SK-N-SH treated with all-trans-retinoic acid at 6 μM for 48 hours (cell line): ENCODE results near the gene VILL.

ENCODE experiments used
- ATAC-seq: fragments of 200-7000 bp; cut with Tn5 transposase; 3 replicates; pipeline ENCODE4 v1.9.1; 2020; ENCODE audit warnings: mild to moderate bottlenecking, moderate library complexity
- ARNTL ChIP-seq: fragments of 450-650 bp; formaldehyde crosslinking; IDR thresholded peaks from 2 replicates; pipeline ENCODE4 v1.5.0; 2020; ENCODE audit warnings: low read depth, mild to moderate bottlenecking, moderate library complexity, borderline replicate concordance
- BACH2 ChIP-seq: fragments of 250-450 bp; sonication (Bioruptor Pico); IDR thresholded peaks from 2 replicates; pipeline ENCODE4 v1.9.0; 2021; ENCODE audit warnings: mild to moderate bottlenecking, borderline replicate concordance
- CSDC2 ChIP-seq: fragments of 250-450 bp; sonication (Bioruptor Pico); IDR thresholded peaks from 2 replicates; pipeline ENCODE4 v1.5.0; 2020; ENCODE audit warnings: mild to moderate bottlenecking, moderate library complexity
- ESRRG ChIP-seq: fragments of 250-450 bp; sonication (Bioruptor Pico); IDR thresholded peaks from 2 replicates; pipeline ENCODE4 v1.6.1; 2021; ENCODE audit warnings: mild to moderate bottlenecking
- GLIS3 ChIP-seq: fragments of 250-450 bp; sonication (Bioruptor Pico); IDR thresholded peaks from 2 replicates; pipeline ENCODE4 v1.5.0; 2020; ENCODE audit warnings: mild to moderate bottlenecking, moderate library complexity
- ISL1 ChIP-seq: fragments of 250-450 bp; sonication (Bioruptor Pico); IDR thresholded peaks from 2 replicates; pipeline ENCODE4 v2.1.2; 2022; ENCODE audit warnings: mild to moderate bottlenecking, moderate library complexity
- PPARA ChIP-seq: fragments of 250-450 bp; sonication (Bioruptor Pico); IDR thresholded peaks from 2 replicates; pipeline ENCODE4 v1.5.0; 2020; ENCODE audit warnings: mild to moderate bottlenecking, borderline replicate concordance
- RARB ChIP-seq: fragments of 250-450 bp; sonication (Bioruptor Pico); IDR thresholded peaks from 2 replicates; pipeline ENCODE4 v1.8.0; 2021; ENCODE audit warnings: mild to moderate bottlenecking, moderate library complexity
- SNAI2 ChIP-seq: fragments of 250-450 bp; sonication (Bioruptor Pico); IDR thresholded peaks from 2 replicates; pipeline ENCODE4 v1.5.0; 2020; ENCODE audit warnings: mild to moderate bottlenecking, moderate library complexity
- TCF4 ChIP-seq: fragments of 250-450 bp; sonication (Bioruptor Pico); IDR thresholded peaks from 2 replicates; pipeline ENCODE4 v1.8.0; 2021; ENCODE audit warnings: mild to moderate bottlenecking, moderate library complexity, borderline replicate concordance
- TOX ChIP-seq: fragments of 250-450 bp; sonication (Bioruptor Pico); IDR thresholded peaks from 2 replicates; pipeline ENCODE4 v1.8.0; 2021; ENCODE audit warnings: mild to moderate bottlenecking, moderate library complexity, borderline replicate concordance
- ZC3H10 ChIP-seq: fragments of 250-450 bp; sonication (Bioruptor Pico); IDR thresholded peaks from 2 replicates; pipeline ENCODE4 v1.5.1; 2021; ENCODE audit warnings: mild to moderate bottlenecking, moderate library complexity
- ZFP3 ChIP-seq: fragments of 250-450 bp; sonication (Bioruptor Pico); IDR thresholded peaks from 2 replicates; pipeline ENCODE4 v1.5.0; 2020; ENCODE audit warnings: mild to moderate bottlenecking, moderate library complexity
- ZFP30 ChIP-seq: fragments of 450-650 bp; formaldehyde crosslinking; IDR thresholded peaks from 2 replicates; pipeline ENCODE4 v1.5.0; 2022; ENCODE audit warnings: mild to moderate bottlenecking, moderate library complexity
- ZNF565 ChIP-seq: fragments of 450-650 bp; formaldehyde crosslinking; conservative IDR thresholded peaks from 2 replicates; pipeline ENCODE4 v1.5.0; 2020; ENCODE audit warnings: low read depth, mild to moderate bottlenecking, moderate library complexity
- ZNF70 ChIP-seq: fragments of 450-650 bp; formaldehyde crosslinking; IDR thresholded peaks from 2 replicates; pipeline ENCODE4 v1.5.0; 2020; ENCODE audit warnings: mild to moderate bottlenecking, moderate library complexity
- ZNF8 ChIP-seq: fragments of 450-650 bp; formaldehyde crosslinking; IDR thresholded peaks from 2 replicates; pipeline ENCODE4 v1.5.0; 2020; ENCODE audit warnings: mild to moderate bottlenecking, moderate library complexity
- TF ChIP-seq, protein P1 (sequence below): fragments of 250-450 bp; sonication (Bioruptor Pico); IDR thresholded peaks from 2 replicates; pipeline ENCODE4 v1.5.1; 2021; ENCODE audit warnings: mild to moderate bottlenecking, moderate library complexity
- TF ChIP-seq, protein P2 (sequence below): fragments of 250-450 bp; sonication (Bioruptor Pico); IDR thresholded peaks from 2 replicates; pipeline ENCODE4 v1.8.0; 2021; ENCODE audit warnings: low read depth, mild to moderate bottlenecking, moderate library complexity, borderline replicate concordance
- TF ChIP-seq, protein P3 (sequence below): fragments of 250-450 bp; sonication (Bioruptor Pico); IDR thresholded peaks from 2 replicates; pipeline ENCODE4 v1.8.0; 2020; ENCODE audit warnings: mild to moderate bottlenecking, moderate library complexity, borderline replicate concordance
- TF ChIP-seq, protein P4 (sequence below): fragments of 250-450 bp; sonication (Bioruptor Pico); IDR thresholded peaks from 2 replicates; pipeline ENCODE4 v1.5.0; 2020; ENCODE audit warnings: mild to moderate bottlenecking, moderate library complexity
- TF ChIP-seq, protein P5 (sequence below): fragments of 250-450 bp; sonication (Bioruptor Pico); IDR thresholded peaks from 2 replicates; pipeline ENCODE4 v1.5.1; 2020; ENCODE audit warnings: low read depth, mild to moderate bottlenecking, moderate library complexity

The VILL gene

DNA sequence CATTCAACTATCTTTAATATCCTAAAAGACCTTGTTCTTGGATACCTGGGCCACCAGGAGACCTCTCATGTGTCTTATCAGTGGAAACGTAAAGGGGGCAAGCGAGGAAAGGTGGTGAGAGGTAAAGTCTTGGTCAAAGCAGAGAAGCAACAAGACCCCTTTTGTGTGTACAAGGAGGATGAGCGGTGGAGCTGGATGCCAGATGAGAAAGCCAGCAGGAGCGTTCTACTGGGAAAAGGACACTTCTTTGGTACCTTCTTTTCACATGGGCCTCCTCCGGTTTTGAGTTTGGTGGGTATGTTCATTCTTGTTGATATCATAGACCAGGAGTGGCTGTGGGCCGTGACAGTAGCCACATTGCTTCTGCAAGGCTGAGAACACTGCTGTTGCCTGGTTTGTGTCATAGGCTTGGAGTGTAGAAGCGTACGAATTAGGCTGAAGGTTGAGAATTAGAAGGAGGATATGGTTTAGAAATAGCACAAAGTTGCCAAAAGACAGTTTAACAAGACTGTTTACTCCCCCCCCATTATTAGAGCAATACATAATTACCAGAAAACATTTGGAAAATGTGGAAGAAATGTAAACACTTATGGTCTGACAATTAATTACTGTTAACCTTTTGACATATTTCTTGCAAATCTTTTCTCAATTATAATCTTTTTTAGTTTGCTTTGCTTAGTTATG is 46.8 kb upstream of the VILL start:
- TF ChIP-seq ISL1 (CRISPR knock-in tag) (no peak), RARB (no peak), ZNF70 (CRISPR knock-in tag) (no peak), ZFP3 (no peak), ZC3H10 (no peak), SNAI2 (CRISPR knock-in tag) (no peak), PPARA (CRISPR knock-in tag) (no peak), ZFP30 (CRISPR knock-in tag) (no peak), ESRRG (CRISPR knock-in tag) (no peak), ZNF565 (CRISPR knock-in tag) (no peak), CSDC2 (CRISPR knock-in tag) (no peak), GLIS3 (CRISPR knock-in tag) (no peak), ARNTL (CRISPR knock-in tag) (no peak), TCF4 (no peak), TOX (no peak)
- TF ChIP-seq, protein P1, sequence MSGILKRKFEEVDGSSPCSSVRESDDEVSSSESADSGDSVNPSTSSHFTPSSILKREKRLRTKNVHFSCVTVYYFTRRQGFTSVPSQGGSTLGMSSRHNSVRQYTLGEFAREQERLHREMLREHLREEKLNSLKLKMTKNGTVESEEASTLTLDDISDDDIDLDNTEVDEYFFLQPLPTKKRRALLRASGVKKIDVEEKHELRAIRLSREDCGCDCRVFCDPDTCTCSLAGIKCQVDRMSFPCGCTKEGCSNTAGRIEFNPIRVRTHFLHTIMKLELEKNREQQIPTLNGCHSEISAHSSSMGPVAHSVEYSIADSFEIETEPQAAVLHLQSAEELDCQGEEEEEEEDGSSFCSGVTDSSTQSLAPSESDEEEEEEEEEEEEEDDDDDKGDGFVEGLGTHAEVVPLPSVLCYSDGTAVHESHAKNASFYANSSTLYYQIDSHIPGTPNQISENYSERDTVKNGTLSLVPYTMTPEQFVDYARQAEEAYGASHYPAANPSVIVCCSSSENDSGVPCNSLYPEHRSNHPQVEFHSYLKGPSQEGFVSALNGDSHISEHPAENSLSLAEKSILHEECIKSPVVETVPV: no peak
- TF ChIP-seq, protein P2, sequence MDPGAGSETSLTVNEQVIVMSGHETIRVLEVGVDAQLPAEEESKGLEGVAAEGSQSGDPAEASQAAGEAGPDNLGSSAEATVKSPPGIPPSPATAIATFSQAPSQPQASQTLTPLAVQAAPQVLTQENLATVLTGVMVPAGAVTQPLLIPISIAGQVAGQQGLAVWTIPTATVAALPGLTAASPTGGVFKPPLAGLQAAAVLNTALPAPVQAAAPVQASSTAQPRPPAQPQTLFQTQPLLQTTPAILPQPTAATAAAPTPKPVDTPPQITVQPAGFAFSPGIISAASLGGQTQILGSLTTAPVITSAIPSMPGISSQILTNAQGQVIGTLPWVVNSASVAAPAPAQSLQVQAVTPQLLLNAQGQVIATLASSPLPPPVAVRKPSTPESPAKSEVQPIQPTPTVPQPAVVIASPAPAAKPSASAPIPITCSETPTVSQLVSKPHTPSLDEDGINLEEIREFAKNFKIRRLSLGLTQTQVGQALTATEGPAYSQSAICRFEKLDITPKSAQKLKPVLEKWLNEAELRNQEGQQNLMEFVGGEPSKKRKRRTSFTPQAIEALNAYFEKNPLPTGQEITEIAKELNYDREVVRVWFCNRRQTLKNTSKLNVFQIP: no peak
- TF ChIP-seq, protein P3, sequence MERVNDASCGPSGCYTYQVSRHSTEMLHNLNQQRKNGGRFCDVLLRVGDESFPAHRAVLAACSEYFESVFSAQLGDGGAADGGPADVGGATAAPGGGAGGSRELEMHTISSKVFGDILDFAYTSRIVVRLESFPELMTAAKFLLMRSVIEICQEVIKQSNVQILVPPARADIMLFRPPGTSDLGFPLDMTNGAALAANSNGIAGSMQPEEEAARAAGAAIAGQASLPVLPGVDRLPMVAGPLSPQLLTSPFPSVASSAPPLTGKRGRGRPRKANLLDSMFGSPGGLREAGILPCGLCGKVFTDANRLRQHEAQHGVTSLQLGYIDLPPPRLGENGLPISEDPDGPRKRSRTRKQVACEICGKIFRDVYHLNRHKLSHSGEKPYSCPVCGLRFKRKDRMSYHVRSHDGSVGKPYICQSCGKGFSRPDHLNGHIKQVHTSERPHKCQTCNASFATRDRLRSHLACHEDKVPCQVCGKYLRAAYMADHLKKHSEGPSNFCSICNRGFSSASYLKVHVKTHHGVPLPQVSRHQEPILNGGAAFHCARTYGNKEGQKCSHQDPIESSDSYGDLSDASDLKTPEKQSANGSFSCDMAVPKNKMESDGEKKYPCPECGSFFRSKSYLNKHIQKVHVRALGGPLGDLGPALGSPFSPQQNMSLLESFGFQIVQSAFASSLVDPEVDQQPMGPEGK (CRISPR knock-in tag): no peak
- TF ChIP-seq, protein P4, sequence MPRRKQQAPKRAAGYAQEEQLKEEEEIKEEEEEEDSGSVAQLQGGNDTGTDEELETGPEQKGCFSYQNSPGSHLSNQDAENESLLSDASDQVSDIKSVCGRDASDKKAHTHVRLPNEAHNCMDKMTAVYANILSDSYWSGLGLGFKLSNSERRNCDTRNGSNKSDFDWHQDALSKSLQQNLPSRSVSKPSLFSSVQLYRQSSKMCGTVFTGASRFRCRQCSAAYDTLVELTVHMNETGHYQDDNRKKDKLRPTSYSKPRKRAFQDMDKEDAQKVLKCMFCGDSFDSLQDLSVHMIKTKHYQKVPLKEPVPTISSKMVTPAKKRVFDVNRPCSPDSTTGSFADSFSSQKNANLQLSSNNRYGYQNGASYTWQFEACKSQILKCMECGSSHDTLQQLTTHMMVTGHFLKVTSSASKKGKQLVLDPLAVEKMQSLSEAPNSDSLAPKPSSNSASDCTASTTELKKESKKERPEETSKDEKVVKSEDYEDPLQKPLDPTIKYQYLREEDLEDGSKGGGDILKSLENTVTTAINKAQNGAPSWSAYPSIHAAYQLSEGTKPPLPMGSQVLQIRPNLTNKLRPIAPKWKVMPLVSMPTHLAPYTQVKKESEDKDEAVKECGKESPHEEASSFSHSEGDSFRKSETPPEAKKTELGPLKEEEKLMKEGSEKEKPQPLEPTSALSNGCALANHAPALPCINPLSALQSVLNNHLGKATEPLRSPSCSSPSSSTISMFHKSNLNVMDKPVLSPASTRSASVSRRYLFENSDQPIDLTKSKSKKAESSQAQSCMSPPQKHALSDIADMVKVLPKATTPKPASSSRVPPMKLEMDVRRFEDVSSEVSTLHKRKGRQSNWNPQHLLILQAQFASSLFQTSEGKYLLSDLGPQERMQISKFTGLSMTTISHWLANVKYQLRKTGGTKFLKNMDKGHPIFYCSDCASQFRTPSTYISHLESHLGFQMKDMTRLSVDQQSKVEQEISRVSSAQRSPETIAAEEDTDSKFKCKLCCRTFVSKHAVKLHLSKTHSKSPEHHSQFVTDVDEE (CRISPR knock-in tag): no peak
- TF ChIP-seq, protein P5, sequence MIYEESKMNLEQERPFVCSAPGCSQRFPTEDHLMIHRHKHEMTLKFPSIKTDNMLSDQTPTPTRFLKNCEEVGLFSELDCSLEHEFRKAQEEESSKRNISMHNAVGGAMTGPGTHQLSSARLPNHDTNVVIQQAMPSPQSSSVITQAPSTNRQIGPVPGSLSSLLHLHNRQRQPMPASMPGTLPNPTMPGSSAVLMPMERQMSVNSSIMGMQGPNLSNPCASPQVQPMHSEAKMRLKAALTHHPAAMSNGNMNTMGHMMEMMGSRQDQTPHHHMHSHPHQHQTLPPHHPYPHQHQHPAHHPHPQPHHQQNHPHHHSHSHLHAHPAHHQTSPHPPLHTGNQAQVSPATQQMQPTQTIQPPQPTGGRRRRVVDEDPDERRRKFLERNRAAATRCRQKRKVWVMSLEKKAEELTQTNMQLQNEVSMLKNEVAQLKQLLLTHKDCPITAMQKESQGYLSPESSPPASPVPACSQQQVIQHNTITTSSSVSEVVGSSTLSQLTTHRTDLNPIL (CRISPR knock-in tag): no peak
- TF ChIP-seq, all 23 proteins: peak for 0
- no peak for ATAC-seq

DNA sequence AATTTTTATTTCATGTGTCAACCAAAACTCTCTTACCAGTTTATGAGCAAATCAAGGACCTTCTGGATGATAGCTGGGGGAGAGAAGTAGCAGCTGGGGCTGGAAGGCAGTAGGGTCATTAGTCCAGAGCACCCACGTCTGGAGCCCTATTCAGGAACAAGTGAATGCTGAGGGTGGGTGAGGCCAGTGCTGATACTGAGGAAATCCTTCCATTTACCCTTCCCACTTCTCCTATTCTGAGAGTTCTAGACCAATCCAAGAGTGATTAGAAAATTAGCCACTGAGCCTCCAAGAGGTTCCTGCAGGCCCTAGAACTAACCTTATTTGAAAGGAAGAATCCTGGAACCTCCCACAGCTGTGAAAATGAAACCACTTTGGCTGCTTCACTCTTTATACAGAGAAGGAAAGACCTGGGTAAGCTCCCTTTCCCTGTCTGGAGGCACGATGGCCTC is 46.2 kb upstream of the VILL start:
- peak; percentile 14; the same call in 1 of the 3 replicates for ATAC-seq
- TF ChIP-seq, protein P1: no peak
- TF ChIP-seq GLIS3 (CRISPR knock-in tag): no peak
- no peak for TF ChIP-seq TOX
- TF ChIP-seq, protein P5 (CRISPR knock-in tag): no peak
- no peak for TF ChIP-seq RARB
- TF ChIP-seq ZNF70 (CRISPR knock-in tag): no peak
- TF ChIP-seq ZNF565 (CRISPR knock-in tag): no peak
- TF ChIP-seq, protein P4 (CRISPR knock-in tag): no peak
- TF ChIP-seq CSDC2 (CRISPR knock-in tag): no peak
- TF ChIP-seq ZNF8 (CRISPR knock-in tag): no peak
- TF ChIP-seq ESRRG (CRISPR knock-in tag): no peak
- TF ChIP-seq ZC3H10: no peak
- no peak for TF ChIP-seq ZFP3
- TF ChIP-seq BACH2 (CRISPR knock-in tag): no peak
